Breast epithelium (tissue), 4 donors: ENCODE results near the gene ECEL1. TPM values are rescaled to one million over a fixed set of nuclear protein-coding genes. Genes with fewer than 3 reads are reported as not detected.

Experiments used
- DNase-seq, 2 donors: peaks; one replicate each; pipeline ENCODE4 v3.0.0-alpha.2; 2019; ENCODE audit warnings: low spot score in 2 of 2
- H3K27ac ChIP-seq, 2 donors: fragments of 200-600 bp; sonication (generic) in 1 of 2; one replicate each; pipeline ENCODE4 v1.5.1; 2016 to 2019; ENCODE audit warnings: mild to moderate bottlenecking in 1 of 2
- H3K27me3 ChIP-seq, 2 donors: fragments of 200-600 bp; sonication (generic) in 1 of 2; one replicate each; pipeline versions ENCODE4 v1.5.1 to v1.6.0; 2017 to 2019; ENCODE audit warnings: control low read depth in 1 of 2, mild to moderate bottlenecking in 1 of 2
- H3K36me3 ChIP-seq: fragments of 200-600 bp; one replicate; pipeline ENCODE4 v1.5.1; 2019
- H3K4me1 ChIP-seq, 2 donors: fragments of 200-600 bp; sonication (generic); one replicate each; pipeline ENCODE4 v1.5.1; 2016 to 2019; ENCODE audit warnings: control low read depth in 1 of 2
- H3K4me3 ChIP-seq, 3 donors: fragments of 200-600 bp; sonication (generic); 1 replicate in 2 of 3; 2 replicates in 1 of 3; pipeline ENCODE4 v1.5.1; 2016 to 2019; ENCODE audit warnings: mild to moderate bottlenecking in 3 of 3, moderate library complexity in 2 of 3
- H3K9me3 ChIP-seq, 2 donors: fragments of 200-600 bp; sonication (generic) in 1 of 2; one replicate each; pipeline ENCODE4 v1.5.1; 2016 to 2019; ENCODE audit warnings: control low read depth in 1 of 2
- POLR2A ChIP-seq: fragments of 450-650 bp; IDR thresholded peaks from one replicate; pipeline ENCODE4 v1.6.1; 2016; ENCODE audit warnings: antibody characterized with exemption, mild to moderate bottlenecking, moderate library complexity
- POLR2AphosphoS5 ChIP-seq, 3 donors: sonication (generic); formaldehyde crosslinking; IDR thresholded peaks; one replicate each; pipeline ENCODE4 v1.6.1; 2017; ENCODE audit warnings: antibody characterized with exemption in 3 of 3
- intact Hi-C: fragments of 100-400 bp; cut with DNase I; formaldehyde crosslinking; loops from one replicate; pipeline ENCODE4 v1.15.1; 2023; ENCODE audit warnings: low total_unique reads
- total RNA-seq, 3 donors: library from RNA; depleted of rRNA; stranded (reverse); fragments of >200 nt; gene quantifications; one replicate each; pipeline ENCODE4 v1.1.0, GENCODE V29; 2016
- TF ChIP-seq, protein P1 (sequence below), 3 donors: fragments of 450-650 bp; IDR thresholded peaks; one replicate each; pipeline ENCODE4 v1.5.1; 2016 to 2017; ENCODE audit warnings: antibody characterized with exemption in 3 of 3, mild to moderate bottlenecking in 3 of 3, moderate library complexity in 3 of 3

Gene ECEL1
- total RNA-seq, 3 donors from 2014 or later: 0.15 to 2.3 (median 0.48) TPM

DNA sequence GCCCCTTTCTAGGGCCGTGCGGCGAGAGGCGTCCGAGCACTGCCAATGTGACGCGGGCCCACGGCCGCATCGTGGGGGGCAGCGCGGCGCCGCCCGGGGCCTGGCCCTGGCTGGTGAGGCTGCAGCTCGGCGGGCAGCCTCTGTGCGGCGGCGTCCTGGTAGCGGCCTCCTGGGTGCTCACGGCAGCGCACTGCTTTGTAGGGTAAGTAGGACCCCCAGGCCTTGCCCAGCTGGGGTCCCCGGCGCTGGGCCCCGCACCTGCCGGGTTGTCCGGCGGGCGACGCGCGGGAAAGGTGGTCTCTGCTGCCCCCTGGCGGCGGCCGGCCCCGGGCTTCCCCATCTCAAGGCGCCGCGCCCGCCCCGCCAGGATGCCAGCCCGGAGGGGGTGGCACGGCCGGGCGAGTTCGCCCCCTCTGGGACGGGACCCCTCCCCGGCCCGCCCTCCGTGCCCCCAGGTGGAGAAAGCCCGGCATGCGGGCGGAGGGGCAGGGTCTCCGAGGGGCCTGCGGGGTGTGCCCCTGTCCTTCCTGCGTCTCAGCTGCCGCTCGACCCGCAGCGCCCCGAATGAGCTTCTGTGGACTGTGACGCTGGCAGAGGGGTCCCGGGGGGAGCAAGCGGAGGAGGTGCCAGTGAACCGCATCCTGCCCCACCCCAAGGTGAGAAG is 34.5 kb upstream of the ECEL1 start:
- DNase-seq: no peak

DNA sequence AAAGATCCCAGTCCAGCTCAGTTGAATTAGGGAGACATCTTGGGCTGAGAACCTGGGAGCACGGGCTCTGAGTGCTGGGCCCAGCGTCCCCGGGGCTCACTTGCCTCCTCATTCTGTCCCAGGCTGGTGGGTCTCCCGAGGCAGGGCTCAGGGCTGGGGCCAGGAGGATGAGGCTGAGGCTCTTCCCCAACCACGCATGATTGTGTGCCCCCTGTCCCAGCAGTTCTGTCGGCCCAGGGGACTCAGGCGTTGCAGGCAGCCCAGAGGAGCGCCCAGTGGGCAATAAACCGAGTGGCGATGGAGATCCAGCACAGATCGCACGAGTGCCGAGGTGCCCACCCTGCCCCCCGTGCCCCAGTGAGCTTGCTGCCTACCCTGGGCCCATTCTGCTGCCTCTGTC is 33.5 kb upstream of the ECEL1 start:
- intact Hi-C loops: no loop called here

More for the DNA sequence above, 34.5 kb upstream of the ECEL1 start:
- Histone ChIP-seq H3K4me1 (peaks cover 0 to 3% of the 10 kb centered on the region in 2 donors), H3K9me3 (no peaks in the 10 kb centered on the region), H3K4me3 (peak overlapping the region in 2 of 3 donors; percentile 33 to 53), H3K27me3 (peaks cover 11 to 67% of the 10 kb centered on the region in 2 donors), H3K36me3 (no peaks in the 10 kb centered on the region), H3K27ac (no peak overlapping the region)
- intact Hi-C loops: no loop called here
- TF ChIP-seq, protein P1, sequence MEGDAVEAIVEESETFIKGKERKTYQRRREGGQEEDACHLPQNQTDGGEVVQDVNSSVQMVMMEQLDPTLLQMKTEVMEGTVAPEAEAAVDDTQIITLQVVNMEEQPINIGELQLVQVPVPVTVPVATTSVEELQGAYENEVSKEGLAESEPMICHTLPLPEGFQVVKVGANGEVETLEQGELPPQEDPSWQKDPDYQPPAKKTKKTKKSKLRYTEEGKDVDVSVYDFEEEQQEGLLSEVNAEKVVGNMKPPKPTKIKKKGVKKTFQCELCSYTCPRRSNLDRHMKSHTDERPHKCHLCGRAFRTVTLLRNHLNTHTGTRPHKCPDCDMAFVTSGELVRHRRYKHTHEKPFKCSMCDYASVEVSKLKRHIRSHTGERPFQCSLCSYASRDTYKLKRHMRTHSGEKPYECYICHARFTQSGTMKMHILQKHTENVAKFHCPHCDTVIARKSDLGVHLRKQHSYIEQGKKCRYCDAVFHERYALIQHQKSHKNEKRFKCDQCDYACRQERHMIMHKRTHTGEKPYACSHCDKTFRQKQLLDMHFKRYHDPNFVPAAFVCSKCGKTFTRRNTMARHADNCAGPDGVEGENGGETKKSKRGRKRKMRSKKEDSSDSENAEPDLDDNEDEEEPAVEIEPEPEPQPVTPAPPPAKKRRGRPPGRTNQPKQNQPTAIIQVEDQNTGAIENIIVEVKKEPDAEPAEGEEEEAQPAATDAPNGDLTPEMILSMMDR (IDR thresholded peaks at IDR 0.05): peak in 1 of 3 donors; percentile 76
- no peak for TF ChIP-seq POLR2AphosphoS5 (IDR thresholded peaks at IDR 0.05)

DNA sequence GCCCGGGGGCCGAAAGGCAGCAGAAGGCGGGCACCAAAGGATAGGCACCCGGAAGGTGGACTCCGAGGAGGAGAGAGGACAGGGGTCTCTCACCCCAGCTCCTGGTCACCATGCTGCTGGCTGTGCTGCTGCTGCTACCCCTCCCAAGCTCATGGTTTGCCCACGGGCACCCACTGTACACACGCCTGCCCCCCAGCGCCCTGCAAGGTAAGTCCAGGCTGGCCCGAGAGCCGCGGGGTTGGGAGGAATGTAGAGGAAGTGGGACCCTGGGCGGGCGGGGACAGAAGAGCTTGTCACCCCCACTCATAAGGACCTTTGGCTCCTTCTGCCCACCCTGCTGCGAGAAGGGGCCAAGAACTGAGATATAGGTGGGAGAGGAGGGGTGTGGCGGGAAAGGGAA is 32.9 kb upstream of the ECEL1 start:
- Histone ChIP-seq H3K36me3 (no peaks in the 10 kb centered on the region), H3K4me1 (no peaks in the 10 kb centered on the region), H3K27ac (no peak overlapping the region), H3K27me3 (peaks cover 8 to 63% of the 10 kb centered on the region in 2 donors), H3K4me3 (no peak overlapping the region), H3K9me3 (no peaks in the 10 kb centered on the region)
- no peak for TF ChIP-seq POLR2AphosphoS5 (IDR thresholded peaks at IDR 0.05)
- intact Hi-C loops: no loop called here
- DNase-seq: no peak

More for the DNA sequence above, 33.5 kb upstream of the ECEL1 start:
- Histone ChIP-seq H3K27ac (no peak overlapping the region), H3K4me3 (no peak overlapping the region), H3K36me3 (no peaks in the 10 kb centered on the region), H3K27me3 (peaks cover 11 to 67% of the 10 kb centered on the region in 2 donors), H3K9me3 (no peaks in the 10 kb centered on the region), H3K4me1 (peaks cover 0 to 3% of the 10 kb centered on the region in 2 donors)
- no peak for DNase-seq
- TF ChIP-seq POLR2AphosphoS5 (IDR thresholded peaks at IDR 0.05) (no peak), POLR2A (no peak)
- TF ChIP-seq, protein P1 (IDR thresholded peaks at IDR 0.05): no peak

DNA sequence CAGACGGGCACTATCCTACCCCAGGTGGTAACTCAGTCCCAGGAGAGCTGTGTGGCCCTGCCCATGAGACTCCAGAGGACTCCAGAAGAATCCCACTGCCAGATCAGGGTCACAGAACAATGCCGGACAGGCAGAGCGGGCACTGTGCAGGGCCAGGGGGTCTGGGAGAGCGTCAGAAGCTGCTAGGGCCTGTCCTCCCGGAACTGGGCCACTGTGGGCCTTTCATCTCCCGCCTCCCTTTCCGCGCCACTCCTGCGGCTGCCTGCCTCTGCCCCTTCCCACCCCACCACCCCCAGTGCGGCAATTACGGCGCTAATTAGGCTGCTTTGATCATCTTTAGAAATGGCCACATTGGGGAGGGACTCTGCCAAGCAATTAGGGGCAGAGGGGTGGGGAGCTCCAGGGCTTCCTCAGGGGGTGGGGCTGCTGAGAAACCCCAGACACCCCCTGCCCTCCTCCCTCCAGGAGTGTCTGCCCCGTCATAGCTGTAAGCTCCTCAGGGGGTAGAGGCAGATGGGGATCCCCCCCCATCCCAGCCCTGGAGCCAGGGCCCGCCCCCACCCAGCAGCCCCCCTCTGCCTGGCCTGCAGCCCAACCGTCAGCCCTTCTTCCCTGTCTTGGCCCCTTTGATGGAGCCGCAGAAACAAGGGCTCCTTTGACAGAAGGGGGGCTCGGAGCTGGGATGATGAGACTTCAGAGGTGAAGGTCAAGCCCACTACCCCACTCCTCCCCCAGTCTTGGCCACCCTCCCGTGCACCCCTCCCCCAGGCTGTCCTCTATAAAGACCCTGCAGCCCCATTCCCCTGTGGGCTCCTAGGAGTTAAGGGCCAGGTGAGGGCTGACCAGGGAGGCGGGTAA is 32.2 kb upstream of the ECEL1 start, which contains the start of gene PRSS56:
TSS of gene PRSS56 (plus strand) at position 808 of the 858 bp plus-strand sequence. CDS start 211 bp downstream, outside the sequence.
- Histone ChIP-seq H3K27me3 (peaks cover 4 to 57% of the 10 kb centered on the region in 2 donors), H3K4me1 (no peaks in the 10 kb centered on the region), H3K36me3 (no peaks in the 10 kb centered on the region), H3K4me3 (no peak within 1 kb of the TSS), H3K27ac (no peak within 1 kb of the TSS), H3K9me3 (no peaks in the 10 kb centered on the region)
- TF ChIP-seq POLR2A (no peak), POLR2AphosphoS5 (IDR thresholded peaks at IDR 0.05) (no peak)
- TF ChIP-seq, protein P1 (IDR thresholded peaks at IDR 0.05): no peak
- no peak for DNase-seq
- intact Hi-C loops: loop anchor here (10.0 kb wide), 2 partner anchors 615 to 1355 kb away; no protein-coding TSS in a partner anchor

DNA sequence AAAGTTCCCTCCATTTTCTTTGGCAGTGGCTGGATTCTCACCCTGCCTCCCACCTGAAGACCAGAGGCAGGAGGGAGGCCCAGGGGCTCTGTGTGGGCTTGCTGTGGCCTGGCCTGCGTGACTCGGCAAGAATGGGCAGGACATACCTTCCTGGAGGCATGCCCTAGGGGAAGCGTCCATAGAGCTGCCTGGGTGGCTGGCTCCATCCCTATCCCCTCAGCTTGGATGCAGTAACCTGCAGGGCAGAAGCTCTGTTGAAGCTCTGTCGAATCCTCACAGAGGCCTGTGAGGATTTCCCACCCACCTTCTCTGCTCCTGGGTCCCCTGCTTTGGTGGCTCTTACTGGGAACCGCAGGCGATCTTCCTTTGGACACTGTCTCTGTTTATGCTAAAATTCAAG is 31.2 kb upstream of the ECEL1 start:
- no peak for TF ChIP-seq POLR2A
- TF ChIP-seq, protein P1 (IDR thresholded peaks at IDR 0.05): no peak
- no peak for TF ChIP-seq POLR2AphosphoS5 (IDR thresholded peaks at IDR 0.05)
- no peaks in the 10 kb centered on the region for H3K36me3 ChIP-seq
- DNase-seq: no peak
- no peaks in the 10 kb centered on the region for H3K9me3 ChIP-seq
- intact Hi-C loops: loop anchor here (10.0 kb wide), 2 partner anchors 614 to 1354 kb away; no protein-coding TSS in a partner anchor
- no peaks in the 10 kb centered on the region for H3K4me1 ChIP-seq
- no peak overlapping the region for H3K27ac ChIP-seq
- H3K4me3 ChIP-seq: no peak overlapping the region
- peaks cover 4 to 47% of the 10 kb centered on the region in 2 donors for H3K27me3 ChIP-seq
